GM18868 (cell line): ENCODE results near the gene ACTR2.
"Not testable (repeated sequence)": the region's sequence is repeated elsewhere in the genome, so short reads cannot be mapped to it uniquely, and the experiment has no call there.

Experiments
- ATAC-seq: cut with Tn5 transposase; IDR thresholded peaks from one replicate; pipeline ENCODE4 v1.9.1; 2021; ENCODE audit warnings: mild to moderate bottlenecking, moderate library complexity; ENCODE audit not compliant: unreplicated experiment

ACTR2 gene

DNA sequence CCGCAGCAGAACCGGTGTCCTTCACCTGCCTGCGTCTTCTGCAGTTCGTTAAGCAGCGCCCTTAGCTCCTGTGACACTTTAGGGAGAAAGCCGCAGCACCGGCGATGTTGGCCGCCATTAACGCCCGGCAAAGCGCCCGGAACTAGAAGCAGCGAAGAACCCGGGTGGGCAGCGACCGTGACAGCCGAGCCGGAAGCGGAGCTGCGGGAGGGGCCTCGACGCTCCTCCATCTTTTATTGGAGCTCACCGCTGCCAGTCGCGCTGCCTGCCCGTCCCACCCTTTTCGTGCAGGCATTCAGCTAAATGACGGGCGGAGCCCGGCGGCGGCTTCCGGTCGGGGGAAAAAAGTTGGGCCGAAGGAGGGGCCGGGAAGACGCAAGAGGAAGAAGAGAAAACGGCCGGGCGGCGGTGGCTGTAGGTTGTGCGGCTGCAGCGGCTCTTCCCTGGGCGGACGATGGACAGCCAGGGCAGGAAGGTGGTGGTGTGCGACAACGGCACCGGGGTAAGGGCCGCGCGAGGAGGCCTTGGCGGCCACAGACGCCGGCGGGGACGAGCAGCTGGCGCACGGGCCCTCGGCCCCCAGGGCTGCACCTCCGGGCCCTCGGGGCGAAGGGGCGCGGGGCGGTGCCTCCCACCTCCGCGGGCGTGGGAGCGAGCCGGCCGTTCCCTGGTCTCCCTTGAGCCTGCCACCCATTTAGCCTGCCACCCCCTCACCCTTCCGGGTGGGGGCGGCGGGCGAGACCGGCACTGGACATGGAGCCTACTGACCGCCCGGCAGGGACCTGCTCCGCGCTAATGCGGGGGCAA, at the start of gene ACTR2:
Gene ACTR2, plus strand, starts transcription at position 376 of the 807 bp plus-strand sequence. Its CDS starts 79 bp downstream, at position 455.
- peak; percentile 90 for ATAC-seq

GRCh38 chr2:65182570-65182969, 45.1 kb upstream of the ACTR2 start:
- no peak for ATAC-seq

DNA sequence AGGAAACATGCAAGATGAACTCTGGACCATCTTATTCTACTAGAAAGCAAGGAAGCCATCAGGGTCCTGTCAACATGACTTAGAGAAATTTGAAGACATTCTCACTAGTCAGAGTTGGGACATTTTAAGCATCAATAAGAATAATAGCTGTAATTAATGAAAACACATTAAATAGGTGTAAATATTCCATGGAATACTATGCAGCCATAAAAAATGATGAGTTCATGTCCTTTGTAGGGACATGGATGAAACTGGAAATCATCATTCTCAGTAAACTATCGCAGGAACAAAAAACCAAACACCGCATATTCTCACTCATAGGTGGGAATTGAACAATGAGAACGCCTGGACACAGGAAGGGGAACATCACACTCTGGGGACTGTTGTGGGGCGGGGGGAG, 44.2 kb upstream of the ACTR2 start:
- not testable (repeated sequence) for ATAC-seq

DNA sequence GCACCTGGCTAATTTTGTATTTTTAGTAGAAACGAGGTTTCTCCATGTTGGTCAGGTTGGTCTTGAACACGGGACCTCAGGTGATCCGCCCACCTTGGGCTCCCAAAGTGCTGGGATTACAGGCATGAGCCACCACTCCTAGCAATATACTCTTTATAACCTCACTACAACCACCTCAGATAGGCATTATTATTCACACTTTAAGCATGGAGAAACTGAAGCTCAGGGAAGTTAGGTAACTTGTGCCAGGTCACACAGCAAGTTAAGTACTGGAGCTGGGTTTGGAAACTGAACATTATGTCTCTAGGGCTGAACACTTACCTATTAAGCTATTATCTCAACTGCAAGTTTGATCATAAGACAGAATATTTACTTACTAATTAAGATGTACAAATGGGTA, 42.6 kb upstream of the ACTR2 start:
- ATAC-seq: no peak

DNA sequence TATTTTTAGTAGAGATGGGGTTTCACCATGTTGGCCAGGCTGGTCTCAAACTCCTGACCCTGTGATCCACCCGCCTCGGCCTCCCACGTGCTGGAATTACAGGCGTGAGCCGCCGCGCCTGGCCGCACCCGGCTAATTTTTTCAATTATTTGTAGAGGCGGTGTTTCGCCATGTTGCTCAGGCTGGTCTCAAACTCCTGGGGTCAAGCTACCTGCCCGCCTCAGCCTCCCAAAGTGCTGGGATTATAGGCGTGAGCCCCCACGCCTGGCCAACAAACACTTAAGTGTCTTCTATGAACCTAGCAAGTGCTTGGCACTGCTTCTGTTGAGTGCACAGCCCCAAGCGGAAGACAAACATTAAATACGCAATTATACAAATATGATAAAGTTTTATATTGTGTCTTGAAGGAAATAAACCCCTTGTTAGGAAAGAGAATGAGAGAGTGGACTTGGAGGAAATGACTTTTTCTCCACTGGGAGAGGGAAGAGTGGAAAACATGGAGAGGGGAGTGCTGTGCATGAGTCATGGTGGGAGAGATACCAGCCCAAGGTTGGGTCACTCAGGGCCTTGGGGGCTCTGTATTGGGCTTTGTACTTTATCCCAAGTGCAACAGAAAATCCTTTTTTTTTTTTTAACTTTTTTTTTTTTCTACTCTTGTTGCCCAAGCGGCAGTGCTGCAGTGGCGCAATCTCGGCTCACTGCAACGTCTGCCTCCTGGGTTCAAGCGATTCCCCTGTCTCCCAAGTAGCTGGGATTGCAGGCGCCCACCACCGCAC, 41.4 kb upstream of the ACTR2 start:
- ATAC-seq: no peak

- ATAC-seq: peak; percentile 84
These were observed 40.5 kb upstream of the ACTR2 start for GRCh38 chr2:65186872-65187851.

DNA sequence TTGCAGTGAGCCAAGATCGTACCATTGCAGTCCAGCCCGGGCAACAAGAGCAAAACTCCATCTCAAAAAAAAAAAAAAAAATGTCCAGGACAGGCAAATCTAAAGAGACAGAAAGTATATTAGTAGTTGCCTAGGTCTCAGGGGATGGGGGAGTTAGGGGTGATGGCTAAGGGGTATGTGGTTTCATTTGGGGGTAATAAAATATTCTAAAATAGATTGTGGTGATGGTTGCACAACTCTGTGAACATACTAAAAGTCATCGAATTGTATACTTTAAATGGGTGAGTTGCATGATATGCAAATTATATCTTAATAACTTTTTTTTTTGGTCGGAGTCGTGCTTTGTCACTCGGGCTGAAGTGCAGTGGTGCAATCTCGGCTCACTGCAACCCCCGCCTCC, 34.2 kb upstream of the ACTR2 start:
- ATAC-seq: no peak

DNA sequence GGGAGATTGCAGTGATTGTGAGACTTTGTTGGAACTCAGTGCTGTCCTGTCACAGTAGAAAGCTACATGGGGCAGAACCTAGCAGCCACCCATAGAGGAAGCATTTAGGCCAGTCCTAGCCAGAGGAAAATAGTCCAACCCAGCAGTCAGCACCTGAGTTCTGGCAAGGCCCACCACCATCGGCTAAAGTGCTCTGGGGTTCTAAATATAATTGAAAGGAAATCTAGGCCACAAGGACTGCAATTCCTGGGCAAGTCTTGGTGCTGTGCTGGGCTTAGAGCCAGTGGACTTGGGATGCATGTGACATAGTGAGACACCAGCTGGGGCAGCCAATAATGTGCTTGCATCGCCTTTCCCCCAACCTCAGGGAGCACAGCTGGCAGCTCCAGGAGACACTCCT, 28.9 kb upstream of the ACTR2 start:
- no peak for ATAC-seq

GRCh38 chr2:65199166-65199565, 28.5 kb upstream of the ACTR2 start:
- no peak for ATAC-seq

DNA sequence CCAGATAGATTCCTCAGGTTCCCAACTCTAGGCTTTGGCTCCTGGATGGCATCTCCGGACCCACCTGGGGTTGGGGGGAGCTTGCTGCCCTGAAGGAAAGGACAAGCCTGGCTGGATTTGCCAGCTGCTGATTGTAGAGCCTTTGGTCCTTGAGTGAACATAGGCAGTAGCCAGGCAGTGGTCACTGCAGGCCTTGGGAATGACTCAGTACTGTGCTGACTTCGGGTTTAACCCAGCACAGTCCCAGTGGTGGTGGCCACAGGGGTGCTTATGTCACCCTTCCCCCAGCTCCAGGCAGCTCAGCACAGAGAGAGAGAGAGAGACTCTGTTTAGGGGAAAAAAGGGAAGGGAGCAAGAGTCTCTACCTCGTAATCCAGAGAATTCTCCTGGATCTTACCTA, 27.7 kb upstream of the ACTR2 start:
- ATAC-seq: no peak

GRCh38 chr2:65204461-65205210, 23.0 kb upstream of the ACTR2 start:
- no peak for ATAC-seq

GRCh38 chr2:65212115-65212514, 15.5 kb upstream of the ACTR2 start:
- no peak for ATAC-seq

GRCh38 chr2:65212619-65213018, 15.0 kb upstream of the ACTR2 start:
- ATAC-seq: no peak

- ATAC-seq: no peak
These were observed 14.6 kb upstream of the ACTR2 start for GRCh38 chr2:65213035-65213434.

DNA sequence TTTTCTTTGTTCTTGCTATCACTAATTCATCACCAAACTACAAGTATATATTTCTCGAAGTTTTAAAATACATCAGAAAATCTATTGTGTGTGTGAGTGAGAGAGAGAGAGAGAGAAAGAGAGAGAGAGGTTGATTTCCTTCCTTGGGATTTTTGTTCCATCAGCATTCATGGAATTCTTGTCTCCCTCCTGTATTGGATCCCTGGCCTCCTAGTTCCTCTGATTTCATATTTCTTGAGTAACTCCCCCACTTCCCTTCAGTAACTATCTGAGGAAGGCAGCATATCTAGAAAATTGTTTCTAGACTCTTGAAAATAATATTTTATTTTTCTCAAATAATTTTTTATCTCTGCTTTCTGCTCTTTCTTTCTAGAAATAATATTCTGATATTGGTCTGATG, 13.3 kb upstream of the ACTR2 start:
- ATAC-seq: no peak

GRCh38 chr2:65214843-65215242, 12.8 kb upstream of the ACTR2 start:
- no peak for ATAC-seq

GRCh38 chr2:65215946-65216345, 11.7 kb upstream of the ACTR2 start:
- no peak for ATAC-seq

- ATAC-seq: no peak
These were observed 7.0 kb upstream of the ACTR2 start for GRCh38 chr2:65220432-65221131.

- ATAC-seq: not testable (repeated sequence)
These were observed 6.4 kb upstream of the ACTR2 start for GRCh38 chr2:65221275-65221674.

DNA sequence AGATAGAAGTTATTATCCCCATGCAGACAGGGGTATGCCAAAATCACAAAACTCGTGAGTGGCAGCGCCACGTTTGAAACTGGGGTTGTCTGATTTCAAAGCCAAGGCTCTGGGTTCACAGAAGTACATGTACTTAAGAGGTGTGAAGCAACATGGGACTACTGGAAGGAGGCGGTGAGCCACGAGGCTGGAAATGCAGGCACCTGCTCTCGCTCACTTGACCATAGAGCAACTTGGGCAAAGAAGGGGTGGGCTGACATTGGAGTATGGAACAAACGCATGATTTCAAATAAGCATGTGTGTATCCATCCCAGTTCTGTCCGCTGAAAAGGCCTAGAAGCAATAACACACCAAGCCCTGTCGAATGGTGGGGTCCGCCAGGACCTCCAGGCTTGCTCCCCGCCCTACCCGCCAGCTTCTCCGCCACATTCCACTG, 593 bp upstream of the ACTR2 start:
- peak; percentile 7 for ATAC-seq
